NCI-H2107 (cell line): ENCODE results near the gene TRAF4.
"Not testable (repeated sequence)": the region's sequence is repeated elsewhere in the genome, so short reads cannot be mapped to it uniquely, and the experiment has no call there.

Experiments
- DNase-seq: peaks from one replicate; lab custom pipeline; 2025; lab: John Stamatoyannopoulos, UW

The TRAF4 gene

GRCh38 chr17:28715217-28715616 is 28.6 kb upstream of the TRAF4 start:
- DNase-seq: no peak

GRCh38 chr17:28716740-28717577 is 26.9 kb upstream of the TRAF4 start:
- DNase-seq: no peak

GRCh38 chr17:28717578-28718332 is 26.1 kb upstream of the TRAF4 start, which contains the start of gene RAB34:
RAB34 (minus strand) TSS chr17:28717868; CDS start chr17:28717266, 602 bp downstream.
- no peak for DNase-seq

GRCh38 chr17:28718333-28719020 is 25.3 kb upstream of the TRAF4 start:
- DNase-seq: no peak

GRCh38 chr17:28719021-28719433 is 24.8 kb upstream of the TRAF4 start:
- no peak for DNase-seq

GRCh38 chr17:28720247-28720996 is 23.4 kb upstream of the TRAF4 start:
- no peak for DNase-seq

GRCh38 chr17:28720997-28721329 is 22.8 kb upstream of the TRAF4 start:
- DNase-seq: not testable (repeated sequence)

- DNase-seq: no peak
Measured at GRCh38 chr17:28722417-28723158, 21.2 kb upstream of the TRAF4 start.

GRCh38 chr17:28723159-28723835 is 20.5 kb upstream of the TRAF4 start:
- no peak for DNase-seq

- DNase-seq: not testable (repeated sequence)
Measured at GRCh38 chr17:28723836-28724499, 19.8 kb upstream of the TRAF4 start.

- DNase-seq: no peak
Measured at GRCh38 chr17:28724500-28725165, 19.2 kb upstream of the TRAF4 start.

GRCh38 chr17:28725166-28725659 is 18.6 kb upstream of the TRAF4 start:
- DNase-seq: no peak

GRCh38 chr17:28725660-28726225 is 18.1 kb upstream of the TRAF4 start:
- peak; percentile 71 for DNase-seq

- DNase-seq: peak; percentile 35
Measured at GRCh38 chr17:28726226-28726626, 17.6 kb upstream of the TRAF4 start, which contains the start of gene TLCD1. TLCD1 (minus strand) TSS chr17:28726233; CDS start chr17:28726097, 136 bp downstream.

GRCh38 chr17:28726627-28727491 is 17.0 kb upstream of the TRAF4 start:
- peak; percentile 87 for DNase-seq

- DNase-seq: peak; percentile 77
Measured at GRCh38 chr17:28728364-28729200, 15.2 kb upstream of the TRAF4 start, which contains the start of gene NEK8. NEK8 (plus strand) TSS chr17:28728788; CDS start chr17:28728814, 26 bp downstream.

GRCh38 chr17:28729950-28730330 is 13.9 kb upstream of the TRAF4 start:
- DNase-seq: no peak
